Naive thymus-derived CD4-positive, alpha-beta T cell (primary cell): Measurements from ENCODE around the gene DAP3. TPM values are rescaled to one million over a fixed set of nuclear protein-coding genes. Genes with fewer than 3 reads are reported as not detected.
A peak's percentile ranks its signal among the peaks of the same experiment; 100 is the strongest.
"Not testable (repeated sequence)": the region's sequence is repeated elsewhere in the genome, so short reads cannot be mapped to it uniquely, and the experiment has no call there.

Experiments
- ATAC-seq: fragments of 150-1000 bp; cut with Tn5 transposase; 2 replicates; pipeline ENCODE4 v1.10.0; 2021; ENCODE audit warnings: mild to moderate bottlenecking, moderate library complexity
- CTCF ChIA-PET: fragments of 350-600 bp; sonication (Branson Sonifier 250); formaldehyde crosslinking; loops from one replicate; lab custom pipeline; 2021; ENCODE audit warnings: antibody characterized with exemption; lab: Charles Lee
- POLR2A ChIA-PET: fragments of 350-600 bp; sonication (Branson Sonifier 250); formaldehyde crosslinking; loops from one replicate; lab custom pipeline; 2021; ENCODE audit warnings: antibody characterized with exemption, inconsistent platforms; lab: Charles Lee
- DNase-seq, 9 donors: peaks; one replicate each; pipeline versions ENCODE4 v3.0.0 to v3.0.0-alpha.2; 2020 to 2022; ENCODE audit warnings: mixed read lengths in 1 of 9
- H3K27ac ChIP-seq: one replicate; pipeline ENCODE4 v1.7.0; 2013; ENCODE audit warnings: mild to moderate bottlenecking, low read depth, low read length, moderate library complexity
- H3K27me3 ChIP-seq, 2 donors: one replicate each; pipeline ENCODE4 v1.7.0; 2013; ENCODE audit warnings: low read length in 2 of 2, mild to moderate bottlenecking in 2 of 2, moderate library complexity in 2 of 2; ENCODE audit not compliant: control insufficient read depth in 2 of 2, insufficient read depth in 2 of 2
- H3K36me3 ChIP-seq, 3 experiments: 1 replicate in 2 of 3; 2 replicates in 1 of 3; pipeline ENCODE4 v1.7.0; 2013; ENCODE audit warnings: low read length in 3 of 3, mild to moderate bottlenecking in 3 of 3, moderate library complexity in 1 of 3; ENCODE audit not compliant: insufficient read depth in 3 of 3, control insufficient read depth in 2 of 3
- H3K4me1 ChIP-seq, 2 donors: one replicate each; pipeline ENCODE4 v1.7.0; 2013; ENCODE audit warnings: low read length in 2 of 2, mild to moderate bottlenecking in 2 of 2, moderate library complexity in 1 of 2; ENCODE audit not compliant: control insufficient read depth in 2 of 2, insufficient read depth in 2 of 2
- H3K4me3 ChIP-seq: 2 replicates; pipeline ENCODE4 v1.7.0; 2013; ENCODE audit warnings: mild to moderate bottlenecking, low read length
- H3K9me3 ChIP-seq, 3 experiments: 1 replicate in 2 of 3; 2 replicates in 1 of 3; pipeline ENCODE4 v1.7.0; 2013; ENCODE audit warnings: low read length in 3 of 3; ENCODE audit not compliant: control insufficient read depth in 2 of 3
- H3K27ac Mint-ChIP-seq, 9 donors: one replicate each; pipeline ENCODE4 v1.8.0; 2020 to 2022; ENCODE audit warnings: mixed read lengths in 9 of 9, mild to moderate bottlenecking in 8 of 9, moderate library complexity in 5 of 9, inconsistent platforms in 2 of 9
- H3K27me3 Mint-ChIP-seq, 5 donors: one replicate each; pipeline ENCODE4 v1.8.0; 2021 to 2022; ENCODE audit warnings: mixed read lengths in 5 of 5, mild to moderate bottlenecking in 1 of 5
- H3K36me3 Mint-ChIP-seq, 5 donors: one replicate each; pipeline ENCODE4 v1.8.0; 2020 to 2022; ENCODE audit warnings: mixed read lengths in 5 of 5, mild to moderate bottlenecking in 3 of 5, inconsistent platforms in 1 of 5
- H3K4me1 Mint-ChIP-seq, 7 donors: one replicate each; pipeline ENCODE4 v1.8.0; 2020 to 2022; ENCODE audit warnings: mixed read lengths in 7 of 7, mild to moderate bottlenecking in 3 of 7, inconsistent platforms in 1 of 7
- H3K4me3 Mint-ChIP-seq, 10 donors: one replicate each; pipeline ENCODE4 v1.8.0; 2020 to 2022; ENCODE audit warnings: mild to moderate bottlenecking in 10 of 10, mixed read lengths in 10 of 10, moderate library complexity in 6 of 10, inconsistent platforms in 2 of 10
- H3K9me3 Mint-ChIP-seq, 11 donors: one replicate each; pipeline ENCODE4 v1.8.0; 2020 to 2022; ENCODE audit warnings: mixed read lengths in 11 of 11, mild to moderate bottlenecking in 4 of 11, inconsistent platforms in 1 of 11, moderate library complexity in 1 of 11
- intact Hi-C, 2 donors: fragments of 100-400 bp; cut with micrococcal nuclease; formaldehyde crosslinking; loops; one replicate each; pipeline ENCODE4 v1.15.1; 2023
- polyA plus RNA-seq, 2 donors: library from polyadenylated mRNA; unstranded; fragments of 300-500 nt; fragmentation: Illumina TruSeq; gene quantifications; one replicate each; pipeline ENCODE4 v1.2.3, GENCODE V29; 2021
- total RNA-seq, 6 experiments: library from RNA in 5 of 6; stranded (reverse) in 5 of 6; gene quantifications; 1 replicate in 5 of 6; 2 replicates in 1 of 6; pipeline ENCODE4 v1.2.3 and lab custom pipeline; 2021 to 2026

DAP3 gene
- total and polyA plus RNA-seq, 7 experiments from 2014 or later, result 111 to 155 (median 135) TPM

DNA sequence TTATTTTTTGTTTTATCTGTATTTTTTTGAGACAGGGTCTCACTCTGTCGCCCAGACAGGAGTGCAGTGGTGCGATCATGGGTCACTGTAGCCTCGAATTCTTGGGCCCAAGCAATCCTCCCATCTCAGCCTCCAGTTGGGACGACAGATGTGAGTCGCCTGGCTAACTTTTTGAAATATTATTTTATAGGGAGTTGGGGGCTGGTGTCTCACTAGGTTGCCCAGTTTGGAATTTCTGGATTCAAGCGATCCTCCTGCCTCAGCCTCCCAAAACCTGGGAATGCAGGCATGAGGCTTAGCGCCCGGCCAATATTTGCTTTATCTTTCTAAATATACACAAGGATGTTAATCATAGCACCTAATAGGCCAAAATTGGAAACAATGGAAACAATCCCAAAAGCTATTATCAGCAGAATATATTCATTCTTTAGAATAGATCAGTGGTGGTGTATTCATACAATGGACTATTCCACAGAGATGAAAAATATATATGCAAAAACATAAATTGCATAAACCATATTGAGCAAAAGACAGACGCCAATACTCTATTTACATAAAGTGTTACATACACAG lies 55.9 kb downstream of the DAP3 start:
- H3K27ac Mint-ChIP-seq, result peak overlapping the region; percentile 90 to 97 (median 92)
- CTCF ChIA-PET, result interaction anchor here (0.6 to 0.9 kb wide), 2 partner anchors 9 to 359 kb away, joined by 3 read pairs; no protein-coding TSS in a partner anchor
- peaks cover 0 to 6% (median 0%) of the 10 kb centered on the region in 5 donors for H3K36me3 Mint-ChIP-seq
- POLR2A ChIA-PET, result interaction anchor here (0.6 to 0.9 kb wide), 3 partner anchors 47 to 488 kb away, joined by 3 read pairs; no protein-coding TSS in a partner anchor
- Histone ChIP-seq H3K27me3 (no peaks in the 10 kb centered on the region), H3K27ac (peak overlapping the region; percentile 78), H3K4me3 (peak overlapping the region; percentile 80), H3K9me3 (no peaks in the 10 kb centered on the region), H3K4me1 (peaks cover 6 to 7% of the 10 kb centered on the region in 2 donors), H3K36me3 (no peaks in the 10 kb centered on the region)
- DNase-seq (no peak), ATAC-seq (no peak)
- H3K4me1 Mint-ChIP-seq, result peaks cover 4 to 12% (median 8%) of the 10 kb centered on the region in 7 donors
- no peaks in the 10 kb centered on the region for H3K9me3 Mint-ChIP-seq
- intact Hi-C loops, result loop anchor here (1.0 to 10.0 kb wide), 7 partner anchors 56 to 762 kb away; partner anchors contain the start of genes SYT11 (in 2 of the 2), YY1AP1 (in 2 of the 2), ASH1L (in 1 of the 2) and DAP3 (in 1 of the 2)
- H3K27me3 Mint-ChIP-seq, result no peaks in the 10 kb centered on the region
- H3K4me3 Mint-ChIP-seq, result peak overlapping the region; percentile 89 to 98 (median 95)

DNA sequence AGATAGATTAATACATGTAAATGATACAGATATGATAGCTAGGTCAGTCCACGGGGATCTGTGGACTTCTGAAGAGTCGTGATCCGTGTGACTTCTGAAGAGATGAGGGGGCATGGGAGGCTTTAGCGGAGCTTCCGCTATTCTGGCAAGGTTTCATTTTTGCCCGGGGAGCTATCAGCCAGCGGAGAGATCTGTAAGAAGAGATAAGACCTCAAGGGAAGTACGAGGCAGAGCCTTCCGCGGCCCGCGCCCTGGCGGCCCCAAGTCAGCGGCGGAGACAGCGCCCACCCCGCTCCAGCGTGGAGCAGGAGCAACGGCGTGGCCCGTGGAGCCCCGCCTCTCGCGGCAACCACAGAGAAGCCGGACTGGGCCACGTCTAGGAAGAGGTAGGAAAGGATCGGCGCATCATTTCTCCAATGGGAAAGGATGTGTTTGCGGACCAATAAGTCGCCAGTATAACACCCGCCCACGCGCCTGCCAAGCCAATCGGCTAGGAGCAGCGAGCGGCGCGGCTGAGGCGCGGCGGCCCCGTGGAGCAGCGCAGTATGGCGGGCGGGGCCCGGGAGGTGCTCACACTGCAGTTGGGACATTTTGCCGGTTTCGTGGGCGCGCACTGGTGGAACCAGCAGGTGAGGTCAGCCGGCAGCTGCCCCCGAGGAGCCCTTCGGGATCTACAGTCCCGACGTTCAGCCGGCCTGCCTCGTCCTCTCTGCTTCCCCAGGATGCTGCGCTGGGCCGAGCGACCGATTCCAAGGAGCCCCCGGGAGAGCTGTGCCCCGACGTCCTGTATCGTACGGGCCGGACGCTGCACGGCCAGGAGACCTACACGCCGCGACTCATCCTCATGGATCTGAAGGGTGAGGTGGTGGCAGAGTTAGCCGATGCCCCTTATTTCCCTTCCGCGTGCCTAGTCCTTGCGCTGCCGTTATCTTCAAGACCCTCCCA lies 56.7 kb downstream of the DAP3 start:
- H3K27ac Mint-ChIP-seq, result peak overlapping the region; percentile 90 to 97 (median 92)
- not testable (repeated sequence) for H3K27me3 Mint-ChIP-seq

DNA sequence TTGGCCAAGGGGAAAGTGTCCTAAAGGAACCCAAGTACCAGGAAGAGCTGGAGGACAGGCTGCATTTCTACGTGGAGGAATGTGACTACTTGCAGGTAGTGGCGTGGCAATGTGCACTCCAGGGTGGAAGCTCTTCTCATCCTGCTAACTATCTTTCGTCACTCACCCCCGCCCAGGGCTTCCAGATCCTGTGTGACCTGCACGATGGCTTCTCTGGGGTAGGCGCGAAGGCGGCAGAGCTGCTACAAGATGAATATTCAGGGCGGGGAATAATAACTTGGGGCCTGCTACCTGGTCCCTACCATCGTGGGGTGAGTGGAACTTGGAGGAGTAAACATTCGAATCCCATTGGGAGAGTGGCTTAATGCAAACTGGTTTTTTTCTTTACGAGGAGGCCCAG lies 58.7 kb downstream of the DAP3 start:
- Mint-ChIP-seq H3K4me3 (peak overlapping the region in 4 of 10 donors; percentile 10 to 59 (median 31)), H3K36me3 (peaks cover 0 to 11% (median 0%) of the 10 kb centered on the region in 5 donors), H3K27ac (peak overlapping the region in 6 of 9 donors; percentile 45 to 85 (median 58)), H3K4me1 (peaks cover 4 to 12% (median 8%) of the 10 kb centered on the region in 7 donors)
- H3K27me3 ChIP-seq, H3K9me3 ChIP-seq, H3K4me1 ChIP-seq, DNase-seq, CTCF ChIA-PET, H3K4me3 ChIP-seq, H3K27me3 Mint-ChIP-seq, ATAC-seq, H3K9me3 Mint-ChIP-seq, POLR2A ChIA-PET, H3K27ac ChIP-seq: not testable (repeated sequence)
- intact Hi-C loops, result loop anchor here in 1 of 2 donors (5.0 to 10.0 kb wide), 3 partner anchors 110 to 765 kb away; partner anchors contain the start of genes FLAD1, GON4L, LAMTOR2 and SYT11
- peaks cover 0 to 14% (median 0%) of the 10 kb centered on the region in 3 experiments for H3K36me3 ChIP-seq

More for the DNA sequence above, 56.7 kb downstream of the DAP3 start:
- ChIA-PET CTCF (interaction anchor here (0.6 to 0.9 kb wide), 2 partner anchors 9 to 1266 kb away, joined by 3 read pairs; no protein-coding TSS in a partner anchor), POLR2A (interaction anchor here (0.6 to 0.9 kb wide), 2 partner anchors 145 to 488 kb away, joined by 3 read pairs; no protein-coding TSS in a partner anchor)
- peak; percentile 97 for ATAC-seq
- H3K27me3 ChIP-seq, H3K9me3 Mint-ChIP-seq, H3K36me3 Mint-ChIP-seq, H3K4me1 ChIP-seq, H3K36me3 ChIP-seq, H3K9me3 ChIP-seq: not testable (repeated sequence)
- intact Hi-C loops, result loop anchor here (1.0 to 10.0 kb wide), 7 partner anchors 57 to 763 kb away; partner anchors contain the start of genes SYT11 (in 2 of the 2), YY1AP1 (in 2 of the 2), ASH1L (in 1 of the 2) and DAP3 (in 1 of the 2)
- Histone ChIP-seq H3K27ac (peak overlapping the region; percentile 78), H3K4me3 (peak overlapping the region; percentile 80)
- peak; percentile 67 to 96 (median 90) for DNase-seq
- peak overlapping the region; percentile 89 to 98 (median 95) for H3K4me3 Mint-ChIP-seq
- H3K4me1 Mint-ChIP-seq, result peaks cover 4 to 12% (median 8%) of the 10 kb centered on the region in 7 donors

DNA sequence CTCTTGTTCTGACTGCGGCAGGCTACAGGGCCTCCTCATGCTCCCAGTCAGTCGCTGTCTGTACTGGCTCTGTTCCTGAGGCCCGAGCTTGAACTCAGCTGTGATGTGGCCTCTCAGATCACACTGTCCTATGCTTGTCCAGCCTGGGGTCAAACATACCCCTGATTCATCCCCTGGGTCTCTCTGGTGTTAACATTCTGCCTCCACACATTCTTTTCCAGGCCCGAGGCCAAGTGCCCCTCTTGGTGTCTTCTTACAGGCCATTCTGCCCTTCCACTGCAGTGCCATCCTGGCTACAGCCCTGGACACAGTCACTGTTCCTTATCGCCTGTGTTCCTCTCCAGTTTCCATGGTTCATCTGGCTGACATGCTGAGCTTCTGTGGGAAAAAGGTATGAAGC lies 59.2 kb downstream of the DAP3 start:
- CTCF ChIA-PET, result not testable (repeated sequence)
- intact Hi-C loops, result loop anchor here in 1 of 2 donors (5.0 to 10.0 kb wide), 3 partner anchors 109 to 766 kb away; partner anchors contain the start of genes FLAD1, GON4L, LAMTOR2 and SYT11

DNA sequence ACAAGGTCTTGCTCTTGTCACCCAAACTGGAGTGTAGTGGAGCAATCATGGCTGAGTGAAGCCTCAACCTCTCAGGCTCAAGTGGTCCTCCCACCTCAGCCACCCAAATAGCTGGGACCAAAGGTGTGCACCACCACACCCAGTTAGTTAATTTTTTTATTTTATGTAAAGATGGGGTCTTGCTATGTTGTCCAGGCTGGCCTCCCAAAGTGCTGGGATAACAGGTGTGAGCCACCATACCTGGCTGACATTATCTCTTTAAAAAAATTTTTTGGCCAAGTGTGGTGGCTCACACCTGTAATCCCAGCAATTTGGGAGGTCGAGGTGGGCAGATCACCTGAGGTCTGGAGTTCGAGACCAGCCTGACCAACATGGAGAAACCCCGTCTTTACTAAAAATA lies 70.1 kb downstream of the DAP3 start:
- H3K27ac Mint-ChIP-seq, POLR2A ChIA-PET, intact Hi-C loops: not testable (repeated sequence)

More for the DNA sequence above, 59.2 kb downstream of the DAP3 start:
- H3K36me3 Mint-ChIP-seq, result peaks cover 0 to 11% (median 0%) of the 10 kb centered on the region in 5 donors
- H3K27me3 ChIP-seq, H3K4me1 ChIP-seq, H3K27ac ChIP-seq, H3K4me3 ChIP-seq, H3K27me3 Mint-ChIP-seq, DNase-seq, ATAC-seq, POLR2A ChIA-PET, H3K9me3 ChIP-seq, H3K9me3 Mint-ChIP-seq: not testable (repeated sequence)
- H3K27ac Mint-ChIP-seq, result peak overlapping the region in 6 of 9 donors; percentile 45 to 85 (median 64)
- H3K4me1 Mint-ChIP-seq, result peaks cover 4 to 12% (median 8%) of the 10 kb centered on the region in 7 donors
- peak overlapping the region in 4 of 10 donors; percentile 11 to 59 (median 38) for H3K4me3 Mint-ChIP-seq
- H3K36me3 ChIP-seq, result peaks cover 0 to 19% (median 0%) of the 10 kb centered on the region in 3 experiments

More for the DNA sequence above, 70.1 kb downstream of the DAP3 start:
- DNase-seq, H3K4me1 ChIP-seq, H3K4me3 ChIP-seq, H3K9me3 Mint-ChIP-seq, H3K9me3 ChIP-seq, H3K27ac ChIP-seq, H3K27me3 ChIP-seq, ATAC-seq, H3K27me3 Mint-ChIP-seq, H3K4me3 Mint-ChIP-seq, H3K4me1 Mint-ChIP-seq: not testable (repeated sequence)
- CTCF ChIA-PET, result interaction anchor here (0.6 kb wide), 1 partner anchor 483 kb away, joined by 4 read pairs; the partner anchor contains the start of gene BGLAP
- H3K36me3 Mint-ChIP-seq, result peaks cover 11 to 46% (median 32%) of the 10 kb centered on the region in 5 donors
- peaks cover 17 to 82% (median 24%) of the 10 kb centered on the region in 3 experiments for H3K36me3 ChIP-seq
